HEK293 (cell line): ENCODE results near the gene IL17RC.

Experiments used
- CTCF ChIP-seq: fragments of 450-650 bp; formaldehyde crosslinking; IDR thresholded peaks from 2 replicates; pipeline ENCODE4 v1.5.1; 2016; ENCODE audit warnings: missing biosample characterization, missing genetic modification characterization
- PATZ1 ChIP-seq: fragments of 450-650 bp; formaldehyde crosslinking; IDR thresholded peaks from 2 replicates; pipeline ENCODE4 v1.5.1; 2016; ENCODE audit warnings: missing biosample characterization, missing genetic modification characterization
- ZBTB26 ChIP-seq: fragments of 450-650 bp; formaldehyde crosslinking; optimal IDR thresholded peaks from 2 replicates; pipeline ENCODE3; 2016; ENCODE audit warnings: missing biosample characterization, mild to moderate bottlenecking, missing genetic modification characterization

GRCh38 chr3:9966841-9967240 is 49.9 kb downstream of the IL17RC start:
- TF ChIP-seq ZBTB26 (tag by site-specific recombination) (no peak), PATZ1 (tag by site-specific recombination) (no peak), CTCF (no peak)
